Measurements from ENCODE around the gene NPHP4.

Gene NPHP4

GRCh38 chr1:5971471-5972197 lies 20.6 kb downstream of the NPHP4 start:
- DNase-seq (ENCODE audit: low read depth in 2 of 2), result no peak

DNA sequence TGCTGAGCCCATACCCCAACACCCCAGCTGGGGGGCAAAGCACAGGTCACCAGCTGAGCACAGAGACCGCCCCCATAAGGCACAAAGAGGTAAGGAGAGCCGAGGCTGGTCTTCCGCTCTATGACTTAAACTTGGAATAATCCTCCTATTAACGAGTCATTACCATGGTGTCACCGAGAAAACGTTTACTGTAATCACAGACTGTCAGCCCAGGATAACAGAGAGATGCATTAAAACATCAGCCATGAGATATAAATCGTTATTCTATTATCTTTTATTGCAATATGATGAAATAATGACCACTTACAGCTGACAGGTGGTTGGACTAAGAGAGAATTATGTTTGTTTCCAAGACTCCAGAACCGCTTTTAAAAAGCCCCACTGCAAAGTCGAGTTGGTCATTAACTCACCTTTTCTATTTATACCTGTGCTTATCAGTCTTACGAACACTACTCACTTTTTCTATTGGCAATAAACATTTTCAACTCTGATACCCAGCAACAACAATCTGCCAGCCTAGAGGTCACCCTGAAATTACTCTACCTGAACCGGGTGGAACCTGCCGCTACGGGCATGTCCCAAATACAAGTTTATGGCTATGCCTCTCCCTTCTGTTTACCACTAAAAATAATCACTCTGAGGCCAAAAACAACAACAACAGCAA lies 21.5 kb downstream of the NPHP4 start:
- DNase-seq (ENCODE audit: low read depth in 2 of 2), result no peak

DNA sequence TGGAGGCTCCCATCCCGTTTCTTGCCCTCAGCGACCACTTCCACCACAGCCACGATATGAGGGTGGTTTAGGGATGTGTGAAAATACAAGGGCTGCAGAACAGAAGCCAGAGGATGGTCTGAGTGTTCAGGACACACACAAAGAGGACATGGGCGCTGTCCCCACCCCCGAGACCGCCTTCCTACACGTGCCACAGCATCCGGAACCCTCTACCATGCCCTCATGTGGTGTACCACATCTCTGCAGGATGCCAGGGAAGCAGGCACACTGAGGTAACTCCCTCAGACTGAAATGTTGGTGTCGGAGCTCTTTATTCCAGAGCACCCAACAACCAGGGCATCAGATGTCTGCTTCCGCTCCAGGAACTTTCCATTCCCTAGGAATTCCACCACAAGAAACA lies 23.1 kb downstream of the NPHP4 start:
- no peak for DNase-seq (ENCODE audit: low read depth in 2 of 2)

- no peak for DNase-seq (ENCODE audit: low read depth in 2 of 2)
Measured at GRCh38 chr1:5968161-5968736, 24.0 kb downstream of the NPHP4 start.

DNA sequence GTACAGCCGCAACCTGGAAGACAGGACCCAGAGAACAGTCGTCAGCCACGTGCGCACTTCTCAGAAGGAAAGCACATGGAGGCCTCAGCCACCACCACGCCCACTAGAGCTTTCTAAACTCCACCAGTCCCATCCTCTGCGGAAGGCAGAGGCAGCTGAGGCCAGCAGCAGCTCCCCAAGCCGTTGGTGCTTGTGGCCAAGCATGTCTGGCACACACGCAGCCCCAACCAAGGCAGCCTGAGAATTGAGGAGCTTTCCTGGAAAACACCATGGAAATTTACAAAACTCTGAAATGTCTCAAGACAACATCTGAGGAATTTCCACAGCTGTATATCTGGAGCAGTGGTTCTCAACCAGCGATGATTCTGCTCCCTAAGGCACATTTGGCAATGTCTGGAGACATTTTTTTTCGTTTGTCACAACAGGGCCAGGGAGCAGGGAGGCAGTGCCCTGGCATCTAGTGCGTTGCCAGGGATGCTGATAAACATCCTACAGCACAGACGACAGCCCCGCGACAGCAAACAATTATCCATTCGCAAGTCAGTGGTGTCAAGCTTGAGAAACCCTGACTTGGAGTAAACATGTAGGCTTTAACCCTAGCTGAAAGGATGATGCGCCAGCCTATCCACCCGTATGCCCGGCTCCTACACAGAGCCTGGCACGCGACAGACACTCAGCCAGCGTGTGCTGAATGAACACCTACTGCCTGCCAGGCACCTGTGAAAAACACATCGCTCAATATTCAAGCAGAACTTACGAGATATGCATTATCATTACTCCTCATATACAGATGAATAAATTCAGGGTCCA lies 24.7 kb downstream of the NPHP4 start:
- no peak for DNase-seq (ENCODE audit: low read depth in 2 of 2)

DNA sequence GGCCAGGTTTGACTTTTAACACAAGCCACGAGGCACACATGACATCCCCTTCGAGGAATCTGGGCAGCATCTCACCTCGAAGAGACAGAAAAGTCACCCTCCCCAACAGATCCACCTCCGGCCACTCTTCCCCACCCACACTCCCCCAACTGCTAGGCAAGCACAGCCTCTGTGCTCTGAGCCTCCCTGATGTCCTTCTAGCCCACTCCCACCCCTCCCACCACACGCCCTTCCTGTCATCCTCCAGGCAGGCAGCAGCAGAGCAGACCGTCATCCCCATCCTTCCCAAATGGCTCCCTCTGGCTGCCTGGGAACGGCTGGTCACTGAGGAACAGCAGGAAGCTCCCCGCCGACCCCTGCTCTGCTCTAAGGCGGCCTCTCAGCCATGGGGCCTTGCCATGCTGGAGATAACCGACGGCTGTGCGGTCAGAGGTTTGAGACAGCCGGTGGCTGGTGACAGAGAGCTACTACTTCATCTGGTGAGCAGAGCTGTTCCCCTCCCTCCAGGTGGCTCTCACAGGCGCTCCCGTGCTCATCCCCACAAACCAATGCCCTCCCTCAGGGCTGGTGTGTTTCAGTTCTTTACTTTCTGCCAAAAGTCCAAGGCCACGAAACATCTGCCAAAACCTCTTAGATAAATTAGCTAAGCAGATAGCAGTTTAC lies 25.6 kb downstream of the NPHP4 start:
- DNase-seq (ENCODE audit: low read depth in 2 of 2), result no peak

DNA sequence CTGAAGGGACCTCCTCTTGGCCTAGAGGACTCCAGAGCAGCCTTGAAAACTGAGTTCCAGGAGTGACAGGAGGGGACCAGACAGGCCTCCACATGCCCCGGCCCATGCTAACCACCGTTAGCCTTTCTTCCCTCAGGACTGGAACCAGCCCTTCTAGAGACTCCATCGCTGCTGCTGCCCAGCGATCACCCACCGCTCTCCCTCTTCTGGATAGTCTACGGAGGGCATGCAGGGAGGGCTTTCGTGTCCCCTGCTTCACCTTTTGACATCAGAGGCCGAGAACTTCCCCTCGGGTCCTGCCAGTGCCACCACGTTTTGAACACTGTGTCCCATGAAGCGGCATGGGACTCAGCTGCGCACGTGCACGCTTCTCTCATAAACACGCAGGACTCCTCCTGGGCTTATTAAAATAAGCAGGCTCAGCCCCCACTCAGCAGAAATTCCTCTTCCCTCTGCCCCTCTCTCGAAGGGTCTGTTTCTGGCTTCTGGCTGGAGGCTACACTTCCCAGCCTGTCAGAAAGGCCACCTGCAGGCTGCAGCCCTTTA lies 26.6 kb downstream of the NPHP4 start:
- DNase-seq (ENCODE audit: low read depth in 2 of 2), result no peak

- DNase-seq (ENCODE audit: low read depth in 2 of 2), result no peak
Measured at GRCh38 chr1:5962265-5963105, 29.7 kb downstream of the NPHP4 start.

GRCh38 chr1:5961601-5962000 lies 30.6 kb downstream of the NPHP4 start:
- DNase-seq (ENCODE audit: low read depth in 2 of 2), result no peak

DNA sequence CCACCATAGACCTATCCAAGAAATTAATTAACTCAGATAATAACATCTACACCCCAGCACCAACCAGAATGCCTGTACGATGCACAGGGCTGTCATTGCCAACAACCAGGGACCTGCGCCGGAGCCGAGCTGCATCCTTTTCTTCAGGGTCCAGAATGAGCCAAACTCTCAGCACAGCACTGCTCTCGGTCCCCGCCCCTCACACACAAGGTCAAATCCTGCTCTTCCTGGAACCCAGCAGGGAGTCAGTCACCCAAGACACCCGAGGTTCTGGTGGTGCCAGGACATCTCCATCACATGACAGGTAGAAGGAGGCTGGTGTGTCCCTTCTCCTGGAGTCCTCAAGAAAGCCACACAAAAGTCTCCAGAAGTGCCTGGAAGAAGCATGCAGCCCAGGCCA lies 31.9 kb downstream of the NPHP4 start:
- DNase-seq (ENCODE audit: low read depth in 2 of 2), result no peak

DNA sequence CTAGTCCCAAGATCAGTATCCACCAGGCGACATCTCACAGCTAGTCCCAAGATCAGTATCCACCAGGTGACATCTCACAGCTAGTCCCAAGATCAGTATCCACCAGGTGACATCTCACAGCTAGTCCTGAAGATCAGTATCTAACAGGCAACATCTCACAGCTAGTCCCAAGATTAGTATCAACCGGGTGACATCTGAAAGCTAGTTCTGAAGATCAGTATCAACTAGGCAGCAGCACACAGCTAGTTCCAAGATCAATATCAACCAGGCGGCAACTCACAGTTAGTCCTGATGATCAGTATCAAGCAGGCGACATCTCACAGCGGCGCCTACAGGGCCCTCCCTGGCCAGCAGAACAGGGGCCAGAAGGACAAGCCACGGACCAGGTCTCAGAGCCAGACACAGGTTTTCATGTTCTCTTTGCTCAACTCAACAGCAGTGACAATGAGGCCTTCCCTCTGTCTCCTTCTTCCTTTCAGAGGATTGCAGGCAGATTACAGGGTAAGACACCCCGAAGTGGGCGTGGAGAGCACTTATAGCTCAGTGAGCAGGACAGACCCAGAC lies 32.5 kb downstream of the NPHP4 start:
- DNase-seq (ENCODE audit: low read depth in 2 of 2), result no peak

DNA sequence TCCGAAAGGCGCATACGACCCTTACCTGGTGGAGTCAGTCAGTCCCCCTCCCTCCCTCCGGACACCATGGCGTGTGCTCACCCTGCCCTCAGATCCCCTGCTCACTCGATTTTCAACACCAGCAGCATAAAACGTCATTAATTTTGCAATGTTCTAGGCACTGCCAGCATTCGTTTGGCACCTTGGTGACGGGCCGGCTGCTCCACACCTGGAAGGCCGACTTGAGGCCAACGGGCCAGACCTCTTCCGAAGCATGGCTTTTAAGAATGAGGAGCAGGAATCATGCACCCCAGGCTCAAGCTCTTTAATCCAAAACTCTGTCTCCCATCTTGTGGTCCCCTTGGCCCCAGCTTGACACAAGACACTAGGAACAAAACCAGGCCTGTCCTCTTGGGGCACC lies 33.1 kb downstream of the NPHP4 start:
- DNase-seq (ENCODE audit: low read depth in 2 of 2), result no peak

- DNase-seq (ENCODE audit: low read depth in 2 of 2), result no peak
Measured at GRCh38 chr1:5956022-5956830, 36.0 kb downstream of the NPHP4 start.

DNA sequence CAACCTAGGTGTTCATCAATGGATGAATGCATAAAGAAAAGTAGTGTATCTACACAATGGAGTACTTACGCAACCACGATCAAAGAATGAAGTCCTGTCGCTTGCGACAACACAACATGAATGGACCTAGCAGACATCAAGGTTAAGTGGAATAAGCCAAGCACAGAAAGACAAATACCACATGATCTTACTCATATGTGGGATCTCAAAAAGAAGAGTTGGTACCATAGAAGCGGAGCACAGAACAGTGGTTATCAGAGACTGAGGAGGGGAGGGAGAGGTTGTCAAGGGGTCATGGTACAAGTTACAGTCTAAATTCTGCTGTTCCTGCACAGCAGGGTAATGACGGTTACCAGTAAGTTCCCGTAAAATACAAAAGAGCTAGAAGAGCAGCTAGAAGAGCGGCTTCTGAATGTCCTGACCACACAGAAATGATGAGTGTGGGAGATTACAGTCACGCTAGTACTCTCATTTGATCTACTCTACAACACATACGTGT lies 36.7 kb downstream of the NPHP4 start:
- DNase-seq (ENCODE audit: low read depth in 2 of 2), result no peak

DNA sequence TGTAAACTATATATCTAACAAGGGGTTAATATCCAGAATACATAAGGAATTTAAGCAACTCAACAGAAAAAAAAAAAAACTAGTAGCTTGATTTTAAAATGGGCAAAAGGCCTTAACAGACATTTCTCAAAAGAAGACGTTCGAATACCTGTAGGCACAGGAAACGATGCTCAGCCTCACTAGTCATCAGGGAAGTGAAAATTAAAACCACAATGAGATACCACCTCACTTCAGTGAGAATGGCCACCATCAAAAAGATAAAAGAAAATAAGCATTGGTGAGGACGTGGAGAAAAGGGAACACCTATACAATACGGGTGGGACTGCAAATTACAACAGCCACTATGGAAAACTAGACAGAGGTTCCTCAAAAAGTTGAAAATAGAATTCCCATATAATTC lies 37.3 kb downstream of the NPHP4 start:
- no peak for DNase-seq (ENCODE audit: low read depth in 2 of 2)

DNA sequence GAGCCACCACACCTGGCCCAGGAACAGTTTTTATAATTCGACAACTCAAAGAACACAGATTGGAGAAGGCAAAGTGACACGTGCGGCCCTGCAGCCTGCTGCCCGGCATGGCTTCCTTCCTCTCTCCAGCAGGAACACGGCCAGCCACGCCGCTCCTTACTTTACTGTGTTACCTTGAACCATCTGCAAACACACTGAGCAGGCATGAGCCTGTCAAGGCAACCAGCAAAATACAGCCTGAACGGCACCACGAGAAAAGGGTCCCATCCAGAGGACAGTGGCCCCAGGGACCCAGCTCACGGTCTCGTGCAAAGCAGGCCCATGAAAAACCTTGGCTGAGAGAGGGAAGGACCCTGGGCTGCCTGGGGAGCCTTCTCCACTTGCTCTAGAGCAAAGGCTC lies 38.8 kb downstream of the NPHP4 start:
- DNase-seq (ENCODE audit: low read depth in 2 of 2), result no peak

- no peak for DNase-seq (ENCODE audit: low read depth in 2 of 2)
Measured at GRCh38 chr1:5951846-5952410, 40.3 kb downstream of the NPHP4 start.

GRCh38 chr1:5950994-5951785 lies 41.0 kb downstream of the NPHP4 start:
- no peak for DNase-seq (ENCODE audit: low read depth in 2 of 2)
